ENCODE measurements around the gene VSIG8. TPM values are rescaled to one million over a fixed set of nuclear protein-coding genes. Genes with fewer than 3 reads are reported as not detected.

Gene VSIG8
- total RNA-seq, 1 experiment from 2014 or later = not detected

DNA sequence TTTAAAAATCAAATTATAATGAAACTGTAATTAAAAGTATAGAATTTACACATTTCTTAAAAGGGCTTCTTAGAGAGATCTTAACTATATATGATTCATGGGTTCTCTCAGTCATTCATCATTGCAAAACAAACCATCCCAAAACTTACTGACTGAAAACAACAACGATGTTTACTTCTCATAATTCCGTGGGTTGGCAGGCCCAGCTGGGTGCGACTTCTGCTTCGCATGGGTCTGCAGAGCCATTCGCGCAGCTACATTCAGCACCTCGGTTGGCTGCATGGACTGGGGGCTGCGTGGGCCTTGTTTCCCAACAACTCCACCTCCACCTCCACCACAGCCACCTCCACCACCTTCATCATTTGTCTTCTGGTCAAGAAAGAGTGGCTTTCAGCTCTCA lies 31.7 kb downstream of the VSIG8 start:
- Mint-ChIP-seq H3K27me3 (ENCODE audit: low read depth) (peaks cover 18% of the 10 kb centered on the region), H3K27ac (no peak overlapping the region), H3K36me3 (no peaks in the 10 kb centered on the region), H3K4me1 (peaks cover 5% of the 10 kb centered on the region), H3K4me3 (no peak overlapping the region), H3K9me3 (no peaks in the 10 kb centered on the region)
- ATAC-seq (no peak), DNase-seq (ENCODE audit: low spot score) (no peak)
- CTCF ChIA-PET = interaction anchor here (0.8 to 6.0 kb wide), 8 partner anchors 21 to 176 kb away, joined by 3 to 41 read pairs (median 8); partner anchors contain the start of gene DUSP23
- no peak for TF ChIP-seq RORB (CRISPR knock-in tag; IDR thresholded peaks at IDR 0.05)
- no peak for TF ChIP-seq OVOL2 (CRISPR knock-in tag; IDR thresholded peaks at IDR 0.05; ENCODE audit: borderline replicate concordance)
- TF ChIP-seq, protein P1, sequence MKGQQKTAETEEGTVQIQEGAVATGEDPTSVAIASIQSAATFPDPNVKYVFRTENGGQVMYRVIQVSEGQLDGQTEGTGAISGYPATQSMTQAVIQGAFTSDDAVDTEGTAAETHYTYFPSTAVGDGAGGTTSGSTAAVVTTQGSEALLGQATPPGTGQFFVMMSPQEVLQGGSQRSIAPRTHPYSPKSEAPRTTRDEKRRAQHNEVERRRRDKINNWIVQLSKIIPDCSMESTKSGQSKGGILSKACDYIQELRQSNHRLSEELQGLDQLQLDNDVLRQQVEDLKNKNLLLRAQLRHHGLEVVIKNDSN (CRISPR knock-in tag; IDR thresholded peaks at IDR 0.05) = no peak
- no peak for TF ChIP-seq GTF2I (CRISPR knock-in tag; conservative IDR thresholded peaks at IDR 0.05)
- TF ChIP-seq, protein P2, sequence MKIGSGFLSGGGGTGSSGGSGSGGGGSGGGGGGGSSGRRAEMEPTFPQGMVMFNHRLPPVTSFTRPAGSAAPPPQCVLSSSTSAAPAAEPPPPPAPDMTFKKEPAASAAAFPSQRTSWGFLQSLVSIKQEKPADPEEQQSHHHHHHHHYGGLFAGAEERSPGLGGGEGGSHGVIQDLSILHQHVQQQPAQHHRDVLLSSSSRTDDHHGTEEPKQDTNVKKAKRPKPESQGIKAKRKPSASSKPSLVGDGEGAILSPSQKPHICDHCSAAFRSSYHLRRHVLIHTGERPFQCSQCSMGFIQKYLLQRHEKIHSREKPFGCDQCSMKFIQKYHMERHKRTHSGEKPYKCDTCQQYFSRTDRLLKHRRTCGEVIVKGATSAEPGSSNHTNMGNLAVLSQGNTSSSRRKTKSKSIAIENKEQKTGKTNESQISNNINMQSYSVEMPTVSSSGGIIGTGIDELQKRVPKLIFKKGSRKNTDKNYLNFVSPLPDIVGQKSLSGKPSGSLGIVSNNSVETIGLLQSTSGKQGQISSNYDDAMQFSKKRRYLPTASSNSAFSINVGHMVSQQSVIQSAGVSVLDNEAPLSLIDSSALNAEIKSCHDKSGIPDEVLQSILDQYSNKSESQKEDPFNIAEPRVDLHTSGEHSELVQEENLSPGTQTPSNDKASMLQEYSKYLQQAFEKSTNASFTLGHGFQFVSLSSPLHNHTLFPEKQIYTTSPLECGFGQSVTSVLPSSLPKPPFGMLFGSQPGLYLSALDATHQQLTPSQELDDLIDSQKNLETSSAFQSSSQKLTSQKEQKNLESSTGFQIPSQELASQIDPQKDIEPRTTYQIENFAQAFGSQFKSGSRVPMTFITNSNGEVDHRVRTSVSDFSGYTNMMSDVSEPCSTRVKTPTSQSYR (CRISPR knock-in tag; IDR thresholded peaks at IDR 0.05) = no peak
- no peak for TF ChIP-seq MYBL2 (CRISPR knock-in tag; IDR thresholded peaks at IDR 0.05)
- no peak for TF ChIP-seq SOX15 (CRISPR knock-in tag; IDR thresholded peaks at IDR 0.05)
- POLR2A ChIA-PET = no interaction called here

DNA sequence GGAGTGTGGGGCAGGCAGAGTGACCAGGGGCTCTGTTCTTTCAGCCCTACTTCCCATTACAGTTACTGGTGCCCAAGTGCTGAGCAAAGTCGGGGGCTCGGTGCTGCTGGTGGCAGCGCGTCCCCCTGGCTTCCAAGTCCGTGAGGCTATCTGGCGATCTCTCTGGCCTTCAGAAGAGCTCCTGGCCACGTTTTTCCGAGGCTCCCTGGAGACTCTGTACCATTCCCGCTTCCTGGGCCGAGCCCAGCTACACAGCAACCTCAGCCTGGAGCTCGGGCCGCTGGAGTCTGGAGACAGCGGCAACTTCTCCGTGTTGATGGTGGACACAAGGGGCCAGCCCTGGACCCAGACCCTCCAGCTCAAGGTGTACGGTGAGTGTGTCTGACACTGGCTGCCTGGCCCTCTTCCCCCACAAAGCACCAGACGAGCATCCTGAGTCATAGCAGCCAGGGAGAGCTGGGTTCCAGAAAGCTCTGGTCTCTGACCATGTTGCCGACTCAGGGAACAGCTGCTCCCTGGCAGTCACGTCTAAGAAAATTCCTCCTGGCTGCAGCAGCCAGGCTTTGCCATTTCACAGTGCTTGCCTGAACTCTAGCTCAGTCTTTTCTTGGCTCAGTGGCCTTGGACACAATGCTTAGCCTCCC lies 32.5 kb downstream of the VSIG8 start:
- ChIA-PET CTCF (interaction anchor here (0.6 to 6.0 kb wide), 20 partner anchors 12 to 266 kb away, joined by 3 to 41 read pairs (median 4); partner anchors contain the start of genes DUSP23 and VSIG8), POLR2A (interaction anchor here (0.5 kb wide), 1 partner anchor 12 kb away, joined by 6 read pairs; no protein-coding TSS in a partner anchor)
- peaks cover 18% of the 10 kb centered on the region for H3K27me3 Mint-ChIP-seq (ENCODE audit: low read depth)

More for the DNA sequence above, 32.5 kb downstream of the VSIG8 start:
- Mint-ChIP-seq H3K4me1 (peaks cover 5% of the 10 kb centered on the region), H3K27ac (no peak overlapping the region), H3K4me3 (no peak overlapping the region), H3K36me3 (no peaks in the 10 kb centered on the region), H3K9me3 (no peaks in the 10 kb centered on the region)
- ATAC-seq (no peak), DNase-seq (ENCODE audit: low spot score) (no peak)
- TF ChIP-seq, protein P3, sequence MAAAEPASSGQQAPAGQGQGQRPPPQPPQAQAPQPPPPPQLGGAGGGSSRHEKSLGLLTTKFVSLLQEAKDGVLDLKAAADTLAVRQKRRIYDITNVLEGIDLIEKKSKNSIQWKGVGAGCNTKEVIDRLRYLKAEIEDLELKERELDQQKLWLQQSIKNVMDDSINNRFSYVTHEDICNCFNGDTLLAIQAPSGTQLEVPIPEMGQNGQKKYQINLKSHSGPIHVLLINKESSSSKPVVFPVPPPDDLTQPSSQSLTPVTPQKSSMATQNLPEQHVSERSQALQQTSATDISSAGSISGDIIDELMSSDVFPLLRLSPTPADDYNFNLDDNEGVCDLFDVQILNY (CRISPR knock-in tag; IDR thresholded peaks at IDR 0.05) = no peak
- TF ChIP-seq OVOL2 (CRISPR knock-in tag; IDR thresholded peaks at IDR 0.05; ENCODE audit: borderline replicate concordance) (no peak), PREB (CRISPR knock-in tag; IDR thresholded peaks at IDR 0.05; ENCODE audit: borderline replicate concordance) (no peak), NFATC4 (CRISPR knock-in tag; IDR thresholded peaks at IDR 0.05) (no peak), PRDM15 (CRISPR knock-in tag; IDR thresholded peaks at IDR 0.05) (no peak), FOXK1 (CRISPR knock-in tag; IDR thresholded peaks at IDR 0.05) (no peak), TEAD1 (CRISPR knock-in tag; IDR thresholded peaks at IDR 0.05) (no peak), HMGA2 (CRISPR knock-in tag; IDR thresholded peaks at IDR 0.05) (no peak), SMAD3 (CRISPR knock-in tag; IDR thresholded peaks at IDR 0.05; ENCODE audit: borderline replicate concordance) (no peak), SMAD4 (CRISPR knock-in tag; IDR thresholded peaks at IDR 0.05) (no peak), FOXJ3 (CRISPR knock-in tag; IDR thresholded peaks at IDR 0.05; ENCODE audit: borderline replicate concordance) (no peak), TP53 (CRISPR knock-in tag; IDR thresholded peaks at IDR 0.05) (no peak), ETV6 (CRISPR knock-in tag; IDR thresholded peaks at IDR 0.05) (no peak)
- TF ChIP-seq, protein P4, sequence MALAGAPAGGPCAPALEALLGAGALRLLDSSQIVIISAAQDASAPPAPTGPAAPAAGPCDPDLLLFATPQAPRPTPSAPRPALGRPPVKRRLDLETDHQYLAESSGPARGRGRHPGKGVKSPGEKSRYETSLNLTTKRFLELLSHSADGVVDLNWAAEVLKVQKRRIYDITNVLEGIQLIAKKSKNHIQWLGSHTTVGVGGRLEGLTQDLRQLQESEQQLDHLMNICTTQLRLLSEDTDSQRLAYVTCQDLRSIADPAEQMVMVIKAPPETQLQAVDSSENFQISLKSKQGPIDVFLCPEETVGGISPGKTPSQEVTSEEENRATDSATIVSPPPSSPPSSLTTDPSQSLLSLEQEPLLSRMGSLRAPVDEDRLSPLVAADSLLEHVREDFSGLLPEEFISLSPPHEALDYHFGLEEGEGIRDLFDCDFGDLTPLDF (CRISPR knock-in tag; IDR thresholded peaks at IDR 0.05) = no peak
- TF ChIP-seq, protein P5, sequence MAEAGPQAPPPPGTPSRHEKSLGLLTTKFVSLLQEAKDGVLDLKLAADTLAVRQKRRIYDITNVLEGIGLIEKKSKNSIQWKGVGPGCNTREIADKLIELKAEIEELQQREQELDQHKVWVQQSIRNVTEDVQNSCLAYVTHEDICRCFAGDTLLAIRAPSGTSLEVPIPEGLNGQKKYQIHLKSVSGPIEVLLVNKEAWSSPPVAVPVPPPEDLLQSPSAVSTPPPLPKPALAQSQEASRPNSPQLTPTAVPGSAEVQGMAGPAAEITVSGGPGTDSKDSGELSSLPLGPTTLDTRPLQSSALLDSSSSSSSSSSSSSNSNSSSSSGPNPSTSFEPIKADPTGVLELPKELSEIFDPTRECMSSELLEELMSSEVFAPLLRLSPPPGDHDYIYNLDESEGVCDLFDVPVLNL (CRISPR knock-in tag; IDR thresholded peaks at IDR 0.05; ENCODE audit: borderline replicate concordance, low read depth) = no peak
